ENCODE results near the gene RRP12.

Gene RRP12

DNA sequence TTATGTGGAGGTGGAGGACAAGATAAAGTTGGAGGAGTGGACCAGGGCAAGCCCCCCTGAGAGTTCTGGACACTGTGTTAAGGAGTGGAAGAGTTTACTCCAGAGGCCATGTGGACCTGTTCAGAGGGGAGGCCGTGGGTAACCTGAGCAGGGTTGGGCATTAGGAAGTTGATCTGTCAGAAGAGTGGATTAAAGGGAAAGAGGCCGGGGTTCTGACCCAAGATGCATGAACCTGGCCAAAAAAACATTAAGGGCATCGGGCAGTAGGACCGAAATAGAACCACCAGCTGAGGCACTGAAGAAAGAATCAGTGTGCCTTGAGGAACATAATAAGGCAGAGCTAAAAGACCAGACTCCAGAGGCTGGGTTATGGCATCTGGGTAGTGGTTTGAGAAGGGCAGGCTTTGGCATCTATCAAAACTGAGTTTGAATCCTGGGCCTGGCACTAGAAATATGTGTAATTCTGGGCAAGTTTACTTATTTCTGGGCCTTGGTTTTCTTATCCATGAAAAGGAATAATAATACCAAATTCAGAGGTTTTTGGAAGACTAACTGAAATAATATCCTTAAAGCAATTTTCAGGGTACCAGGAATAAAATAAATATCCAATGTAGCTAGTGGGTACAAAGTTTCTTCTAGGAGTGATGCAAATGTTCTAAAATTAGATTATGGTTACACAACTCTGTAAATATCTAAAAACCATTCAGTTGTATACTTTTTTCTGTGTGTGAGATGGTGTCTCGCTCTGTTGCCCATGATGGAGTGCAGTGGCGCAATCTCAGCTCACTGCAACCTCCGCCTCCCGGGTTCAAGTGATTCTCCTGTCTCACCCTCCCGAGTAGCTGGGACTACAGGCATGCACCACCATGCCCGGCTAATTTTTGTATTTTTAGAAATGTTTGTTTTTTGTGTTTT, 93.0 kb downstream of the RRP12 start:
- no peak for DNase-seq

DNA sequence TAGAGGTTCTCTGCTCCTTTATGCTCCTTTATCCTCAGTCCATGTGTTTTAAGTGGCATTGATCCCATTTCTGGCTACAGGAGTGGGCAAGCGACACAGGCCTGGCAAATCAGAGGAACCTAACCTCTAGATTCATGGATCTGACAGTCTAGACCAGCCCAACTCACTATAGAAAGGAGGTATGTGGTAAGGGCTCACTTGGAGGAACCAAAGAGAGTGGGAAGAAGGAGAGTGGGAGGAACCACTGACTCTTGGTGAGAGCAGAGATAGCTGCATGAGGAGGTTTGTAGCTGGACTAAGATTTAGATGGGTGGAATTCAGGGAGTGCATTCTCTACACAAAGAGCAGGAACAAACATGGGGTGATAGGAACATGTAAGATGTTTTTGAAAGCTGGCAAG, 93.7 kb downstream of the RRP12 start:
- no peak for DNase-seq
